Glomerular visceral epithelial cell (primary cell): ENCODE results near the gene KLF18.
"Not testable (repeated sequence)": the region's sequence is repeated elsewhere in the genome, so short reads cannot be mapped to it uniquely, and the experiment has no call there.

Source experiments
- DNase-seq: peaks from one replicate; pipeline ENCODE4 v3.0.0-alpha.2; 2016; ENCODE audit errors: extremely low spot score

KLF18 gene

DNA sequence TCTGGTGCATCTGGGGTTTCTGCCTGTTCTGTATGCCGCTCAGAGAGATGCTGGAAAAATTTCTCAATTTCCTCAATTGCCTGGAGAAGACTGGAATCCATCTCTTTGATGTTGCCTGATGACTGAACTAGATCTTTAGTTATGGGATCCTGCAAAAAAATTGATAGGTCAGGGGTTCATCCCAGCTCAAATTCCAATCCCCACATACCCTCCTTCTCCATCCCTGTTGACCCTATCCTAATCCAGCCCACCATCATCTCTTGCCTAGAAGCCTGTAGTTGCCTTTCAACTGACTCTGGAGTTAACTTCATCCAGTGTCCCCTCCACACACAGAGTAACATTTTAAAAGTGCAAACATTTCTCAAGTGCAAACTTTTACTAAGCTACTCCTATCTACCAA, at the start of gene KLF18:
Gene KLF18 (minus strand): TSS at position 101 of the 400 bp plus-strand sequence. CDS start 0 bp downstream, at position 101.
- DNase-seq, result no peak

GRCh38 chr1:44174630-44175029, 33.2 kb upstream of the KLF18 start:
- DNase-seq, result no peak

- no peak for DNase-seq
Measured at GRCh38 chr1:44170281-44170823, 28.9 kb upstream of the KLF18 start.

DNA sequence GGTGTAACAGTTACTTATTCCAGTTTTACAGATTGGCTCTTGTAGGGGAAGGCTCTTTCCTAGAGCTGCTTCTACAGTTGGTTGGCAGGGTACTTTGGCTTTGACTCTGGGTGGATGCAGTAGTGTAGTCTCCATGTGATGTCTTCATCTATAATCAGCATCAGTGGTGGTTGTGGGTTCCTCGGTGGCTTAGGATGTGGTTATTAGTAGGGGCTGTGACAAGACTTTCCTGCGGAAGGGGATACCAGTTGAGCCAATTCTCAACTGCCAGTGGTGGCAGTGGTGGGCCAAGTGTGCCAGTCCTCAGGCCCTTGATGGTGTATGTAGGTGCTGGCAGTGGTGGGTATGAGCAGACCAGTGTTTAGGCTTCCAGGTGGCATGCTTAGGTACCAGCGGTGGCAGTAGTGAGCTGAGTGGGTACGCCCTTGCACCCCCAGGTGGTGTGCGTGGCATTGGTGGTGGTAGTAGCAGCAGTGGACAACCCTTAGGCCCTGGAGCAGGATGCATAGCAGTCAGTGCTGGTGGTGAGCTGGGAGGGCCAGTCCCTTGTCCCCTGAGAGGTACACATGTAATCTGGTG, 27.2 kb upstream of the KLF18 start:
- no peak for DNase-seq

DNA sequence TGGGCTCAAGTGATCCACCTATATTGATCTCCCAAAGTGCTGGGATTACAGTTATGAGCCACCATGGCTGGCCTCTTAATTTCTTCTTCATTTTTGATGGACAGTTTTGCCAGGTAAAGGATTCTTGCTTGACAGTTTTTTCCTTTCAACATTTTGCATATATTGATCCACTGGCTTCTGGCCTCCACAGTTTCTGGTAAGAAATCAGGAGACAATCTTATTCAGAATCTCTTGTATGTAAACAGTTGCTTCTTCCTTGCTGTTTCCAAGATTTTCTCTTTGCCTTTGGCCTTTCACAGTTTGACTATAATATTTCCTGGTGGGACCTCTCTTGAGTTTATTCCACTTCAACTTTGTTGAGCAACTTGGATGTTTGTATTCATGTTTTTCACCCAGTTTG, 20.1 kb upstream of the KLF18 start:
- no peak for DNase-seq

- no peak for DNase-seq
Measured at GRCh38 chr1:44158871-44159270, 17.4 kb upstream of the KLF18 start.

DNA sequence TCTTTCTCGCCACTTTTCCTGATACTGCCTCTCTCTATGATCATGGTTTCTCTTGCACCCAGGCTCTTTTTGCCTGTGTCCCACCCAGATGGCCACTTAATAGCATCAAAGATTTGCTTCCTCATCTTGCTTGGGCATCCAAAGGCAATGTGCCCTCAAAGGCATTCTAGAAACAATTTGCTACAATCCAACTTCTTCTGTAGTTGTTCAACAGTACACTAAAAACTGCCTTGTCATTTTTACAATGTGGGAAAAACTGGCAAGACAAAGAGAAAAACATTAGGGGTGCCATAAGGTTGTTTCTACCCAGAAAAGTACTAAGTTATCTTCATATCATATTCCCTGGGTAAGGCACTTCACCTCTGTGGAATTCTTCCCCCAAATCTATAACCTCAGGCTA, 16.5 kb upstream of the KLF18 start:
- no peak for DNase-seq

- no peak for DNase-seq
Measured at GRCh38 chr1:44154049-44154448, 12.6 kb upstream of the KLF18 start.

DNA sequence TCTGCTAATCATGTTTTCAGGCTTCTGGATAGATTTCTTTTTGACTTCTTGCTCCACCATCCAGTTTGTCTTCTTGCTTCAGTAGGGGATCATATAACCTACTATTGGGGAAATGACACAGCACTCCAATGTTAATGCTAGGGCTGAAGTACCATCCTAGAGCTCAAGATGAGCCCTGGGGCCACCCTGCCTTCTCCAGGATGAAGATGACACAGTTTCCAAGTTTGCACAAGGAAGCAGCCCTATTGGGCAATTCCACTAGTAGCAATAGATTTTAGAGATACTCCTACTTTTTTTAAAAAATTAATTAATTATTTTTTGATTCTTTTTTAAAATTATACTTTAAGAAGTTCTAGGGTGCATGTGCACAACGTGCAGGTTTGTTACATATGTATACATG, 11.3 kb upstream of the KLF18 start:
- no peak for DNase-seq

DNA sequence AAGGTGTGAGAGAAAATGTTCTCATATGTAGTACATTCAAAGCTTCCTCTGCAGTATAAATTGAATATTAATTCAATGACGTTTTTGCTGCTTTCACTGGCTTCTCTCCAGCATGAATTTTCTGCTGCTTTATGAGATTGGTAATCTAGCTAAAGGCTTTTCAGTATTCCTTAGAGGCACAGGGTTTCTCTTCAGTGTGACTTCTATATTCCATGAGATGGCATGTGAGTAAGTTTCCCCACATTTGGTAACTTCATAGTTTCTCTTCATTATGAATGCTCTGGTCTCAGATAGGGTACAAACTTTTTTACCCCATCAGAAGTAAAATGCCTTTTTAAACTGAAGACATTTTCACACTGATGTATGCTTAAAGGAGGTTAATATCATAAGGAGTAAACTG, 10.4 kb upstream of the KLF18 start:
- no peak for DNase-seq

- no peak for DNase-seq
Measured at GRCh38 chr1:44151332-44151731, 9.9 kb upstream of the KLF18 start.

- DNase-seq, result no peak
Measured at GRCh38 chr1:44147582-44147981, 6.2 kb upstream of the KLF18 start.

DNA sequence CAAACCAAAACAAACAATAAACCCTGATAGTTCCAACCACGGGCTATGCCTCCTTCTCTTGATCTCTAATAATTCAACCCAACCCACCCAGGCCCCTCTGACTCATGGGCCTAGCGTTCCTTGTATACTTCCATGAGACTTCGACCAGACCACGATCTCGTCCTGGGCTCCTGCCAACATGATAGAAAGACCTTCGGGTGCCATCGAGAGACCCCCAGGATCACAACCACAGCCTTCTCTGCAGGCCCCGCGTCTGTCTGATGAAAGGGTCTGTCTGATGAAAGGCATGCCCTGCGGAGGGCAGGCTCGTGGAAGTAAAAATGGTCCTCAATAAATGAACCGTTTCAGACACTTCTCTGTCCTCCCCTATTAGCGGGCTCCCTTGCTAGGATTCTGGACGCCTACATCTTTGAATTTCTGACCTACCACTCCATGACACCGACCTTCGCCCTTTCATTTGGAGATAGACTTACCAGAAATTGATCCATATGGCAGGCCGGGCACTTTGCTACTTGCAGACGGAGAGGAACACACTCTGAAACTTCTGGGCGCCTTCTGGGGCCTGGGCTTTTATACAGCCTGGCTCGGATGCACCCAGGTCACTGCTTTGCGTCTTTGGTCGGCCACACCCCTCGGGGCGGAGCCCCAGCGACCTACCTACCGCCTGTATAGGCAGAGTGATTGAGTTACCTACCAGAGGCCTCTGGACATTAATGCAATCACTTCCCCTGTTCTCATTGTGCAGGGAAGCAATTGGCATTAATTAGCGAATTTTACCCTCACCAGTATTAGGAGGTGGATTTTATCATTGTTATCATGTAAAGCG, 5.3 kb upstream of the KLF18 start:
- no peak for DNase-seq

DNA sequence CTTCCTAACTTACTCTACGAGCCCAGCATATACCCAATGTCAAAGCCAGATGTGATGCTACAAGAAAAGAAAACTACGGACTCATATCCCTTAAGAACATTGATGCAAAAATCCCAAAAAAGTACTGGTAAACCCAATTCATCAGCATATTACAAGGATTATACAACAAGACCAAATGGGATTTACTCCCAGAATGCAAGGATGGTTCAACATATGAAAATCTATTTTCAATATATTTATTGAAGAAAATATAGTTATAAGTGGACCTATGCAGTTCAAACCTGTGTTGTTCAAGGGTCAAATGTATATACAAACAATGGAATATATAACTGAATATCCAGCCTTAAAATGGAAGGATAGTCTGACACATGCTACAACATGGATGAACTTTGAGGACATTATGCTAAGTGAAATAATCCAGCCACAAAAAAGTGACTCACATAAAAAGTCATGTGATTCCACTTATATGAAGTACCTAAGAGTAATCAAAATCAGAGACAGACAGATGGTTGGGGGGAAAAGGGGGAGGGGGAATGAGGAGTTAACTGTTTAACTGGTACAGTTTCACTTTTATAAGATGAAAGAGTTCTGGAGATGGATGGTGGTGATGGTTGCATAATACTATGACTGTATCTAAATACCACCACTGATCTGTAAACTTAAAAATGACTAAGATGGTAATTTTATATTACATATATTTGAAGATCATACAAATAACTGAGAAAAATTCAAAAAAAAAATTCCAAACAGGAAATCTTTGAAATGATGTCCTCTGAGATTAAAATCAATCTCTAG, 3.7 kb upstream of the KLF18 start:
- no peak for DNase-seq

DNA sequence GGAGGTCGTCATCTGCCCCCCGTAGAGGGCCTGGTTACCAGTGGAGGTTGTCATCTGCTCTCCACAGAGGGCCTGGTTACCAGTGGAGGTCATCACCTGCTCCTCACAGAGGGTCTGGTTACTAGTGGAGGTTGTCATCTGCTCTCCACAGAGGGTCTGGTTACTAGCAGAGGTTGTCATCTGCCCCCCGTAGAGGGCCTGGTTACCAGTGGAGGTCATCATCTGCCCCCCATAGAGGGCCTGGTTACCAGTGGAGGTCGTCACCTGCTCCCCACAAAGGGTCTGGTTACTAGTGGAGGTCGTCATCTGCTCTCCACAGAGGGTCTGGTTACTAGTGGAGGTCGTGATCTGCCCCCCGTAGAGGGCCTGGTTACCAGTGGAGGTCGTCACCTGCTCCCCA, 1.9 kb downstream of the KLF18 start:
- DNase-seq, result not testable (repeated sequence)

GRCh38 chr1:44138239-44138638, 3.2 kb downstream of the KLF18 start:
- no peak for DNase-seq

GRCh38 chr1:44135886-44136285, 5.5 kb downstream of the KLF18 start:
- DNase-seq, result no peak

GRCh38 chr1:44134071-44134920, 7.1 kb downstream of the KLF18 start:
- no peak for DNase-seq

GRCh38 chr1:44131411-44131810, 10.0 kb downstream of the KLF18 start:
- DNase-seq, result no peak

GRCh38 chr1:44129616-44130500, 11.6 kb downstream of the KLF18 start:
- no peak for DNase-seq
